ENCODE data around the gene HEATR5B.

Gene HEATR5B

DNA sequence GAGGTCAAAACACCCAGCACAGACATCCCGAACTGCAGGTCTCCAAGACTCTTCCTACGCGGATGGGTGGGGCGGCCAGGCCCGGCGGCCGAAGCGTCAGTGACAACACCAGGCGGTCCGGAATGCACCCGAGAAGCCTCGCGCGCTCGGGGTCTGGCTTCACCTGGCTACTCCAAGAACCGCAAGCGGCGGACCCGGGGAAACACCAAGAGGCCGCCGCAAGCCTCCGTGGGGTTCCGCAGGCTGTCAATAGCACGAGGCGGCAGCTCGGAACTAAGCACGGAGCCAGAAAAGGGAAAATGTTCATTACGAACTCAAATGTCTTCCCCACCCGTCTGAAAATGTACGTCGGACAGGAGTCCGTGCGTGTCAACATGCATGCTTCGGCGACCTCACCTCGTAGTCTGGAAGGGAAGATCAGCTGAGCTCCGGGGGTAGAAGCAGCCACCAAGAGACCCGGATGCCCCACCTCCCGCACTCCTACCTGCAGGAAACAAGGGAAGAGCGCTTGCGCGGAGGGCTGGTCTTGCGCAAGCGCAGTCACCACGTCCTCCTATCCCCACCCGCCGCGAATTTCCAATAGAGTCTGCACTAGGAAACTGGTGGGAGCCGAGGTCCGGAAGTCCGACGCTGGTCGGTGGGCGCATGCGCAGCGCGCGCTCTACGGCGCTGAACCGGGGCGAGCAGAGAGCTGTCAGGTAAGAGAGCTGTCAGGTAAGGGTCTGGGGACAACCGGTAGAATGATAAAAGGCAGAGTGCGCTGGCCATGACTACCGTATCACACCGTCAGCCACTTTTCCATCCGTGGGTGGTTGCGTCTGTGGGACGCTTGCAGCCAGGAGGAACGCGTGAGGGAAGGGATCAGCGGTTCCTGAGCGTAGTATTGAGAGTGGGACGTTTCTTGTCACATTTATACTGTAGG is at the start of gene HEATR5B, which contains the start of gene GPATCH11:
TSS of gene HEATR5B (minus strand) at position 500 of the 922 bp plus-strand sequence. CDS start 958 bp downstream, outside the sequence.
TSS of gene GPATCH11 (plus strand) at position 646 of the 922 bp plus-strand sequence. CDS start 3,864 bp downstream, outside the sequence.
- TF ChIP-seq CTCF (IDR thresholded peaks at IDR 0.05), result no peak

DNA sequence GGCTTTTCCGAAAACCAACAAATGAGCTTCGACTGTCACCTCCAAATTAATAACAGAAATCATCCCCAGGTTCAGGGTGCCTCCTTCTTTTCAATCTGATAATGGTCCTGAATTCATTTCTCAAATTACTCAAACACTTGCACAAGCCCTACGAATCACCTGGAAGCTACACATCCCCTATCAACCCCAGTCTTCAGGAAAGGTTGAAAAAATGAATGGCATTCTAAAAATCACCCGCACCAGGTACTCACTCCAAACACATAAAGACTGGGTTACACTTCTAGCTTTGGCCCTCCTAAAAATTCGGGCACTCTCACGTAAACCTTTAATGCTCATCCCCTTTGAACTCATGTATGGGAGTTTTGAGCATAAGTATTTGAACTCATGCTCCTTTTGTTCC is 48.7 kb upstream of the HEATR5B start:
- TF ChIP-seq CTCF (IDR thresholded peaks at IDR 0.05), result no peak

GRCh38 chr2:37125416-37125815 is 41.2 kb upstream of the HEATR5B start:
- no peak for TF ChIP-seq CTCF (IDR thresholded peaks at IDR 0.05)

GRCh38 chr2:37119157-37119556 is 35.0 kb upstream of the HEATR5B start:
- TF ChIP-seq CTCF (IDR thresholded peaks at IDR 0.05), result no peak

GRCh38 chr2:37117566-37117965 is 33.4 kb upstream of the HEATR5B start:
- TF ChIP-seq CTCF (IDR thresholded peaks at IDR 0.05), result no peak

GRCh38 chr2:37111958-37112357 is 27.8 kb upstream of the HEATR5B start:
- TF ChIP-seq CTCF (IDR thresholded peaks at IDR 0.05), result no peak

DNA sequence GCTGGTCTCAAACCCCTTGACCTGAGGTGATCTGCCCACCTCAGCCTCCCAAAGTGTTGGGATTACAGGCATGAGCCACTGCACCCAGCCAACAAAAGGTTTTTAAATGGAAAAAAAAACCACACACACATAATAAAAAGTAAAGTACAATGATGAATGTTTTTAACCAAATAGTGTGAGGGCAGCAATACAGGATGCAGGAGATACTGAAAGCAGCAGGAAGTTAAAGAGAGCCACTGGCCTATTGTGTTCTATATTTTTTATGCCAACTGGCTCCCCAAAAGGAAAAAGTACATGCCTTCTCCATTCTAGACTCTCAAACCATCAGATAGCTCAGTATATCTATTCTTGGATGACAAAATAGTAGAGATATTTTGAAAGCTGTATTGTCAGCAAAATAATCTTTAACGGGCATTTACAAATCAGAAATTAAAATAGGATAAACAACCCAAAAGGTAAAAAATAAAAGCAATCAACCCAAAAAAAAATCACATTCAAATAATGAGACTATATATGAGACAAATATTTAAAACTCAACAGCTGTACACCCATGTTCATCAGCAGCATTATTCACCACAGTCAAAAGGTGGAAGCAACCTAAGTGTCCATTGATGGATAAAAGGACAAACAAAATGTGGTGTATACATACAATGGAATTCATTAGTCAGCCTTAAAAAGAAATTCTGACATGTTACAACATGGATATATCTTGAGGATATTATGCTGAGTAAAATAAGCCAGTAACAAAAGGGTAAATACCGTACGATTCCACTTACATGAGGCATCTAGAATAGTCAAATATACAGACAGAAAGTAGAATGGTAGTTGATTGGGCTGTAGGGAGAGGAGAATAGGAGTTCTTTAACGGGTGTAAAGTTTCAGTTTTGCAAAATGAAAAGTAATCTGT is 26.4 kb upstream of the HEATR5B start:
- TF ChIP-seq CTCF (IDR thresholded peaks at IDR 0.05), result no peak
